H9 (cell line): ENCODE measurements around the gene GHR. TPM values are rescaled to one million over a fixed set of nuclear protein-coding genes. Genes with fewer than 3 reads are reported as not detected.

Experiments
- DNase-seq: peaks from one replicate; pipeline ENCODE4 v3.0.0-alpha.2; 2017
- H2AFZ ChIP-seq: one replicate; pipeline ENCODE4 v1.6.1; 2013; ENCODE audit warnings: mild to moderate bottlenecking, low read length, control low read depth, moderate library complexity
- H2AK5ac ChIP-seq: 2 replicates; pipeline ENCODE4 v1.6.1; 2013; ENCODE audit warnings: low read length, control low read depth, mixed read lengths; ENCODE audit not compliant: insufficient read length
- H2BK120ac ChIP-seq: one replicate; pipeline ENCODE4 v1.6.1; 2013; ENCODE audit warnings: low read depth, mild to moderate bottlenecking, low read length, control low read depth, inconsistent platforms; ENCODE audit not compliant: poor library complexity, severe bottlenecking
- H2BK12ac ChIP-seq: 2 replicates; pipeline ENCODE4 v1.6.1; 2013; ENCODE audit warnings: low read length, control low read depth, mixed read lengths, low read depth; ENCODE audit not compliant: insufficient read length
- H2BK15ac ChIP-seq: 2 replicates; pipeline ENCODE4 v1.6.1; 2013; ENCODE audit warnings: low read depth, low read length, control low read depth
- H2BK20ac ChIP-seq: one replicate; pipeline ENCODE4 v1.6.1; 2013; ENCODE audit warnings: low read depth, mild to moderate bottlenecking, low read length, control low read depth, inconsistent platforms; ENCODE audit not compliant: poor library complexity, severe bottlenecking
- H2BK5ac ChIP-seq: 2 replicates; pipeline ENCODE4 v1.6.1; 2013; ENCODE audit warnings: low read length, control low read depth, mixed read lengths; ENCODE audit not compliant: insufficient read length
- H3K14ac ChIP-seq: 2 replicates; pipeline ENCODE4 v1.6.1; 2013; ENCODE audit warnings: low read length, control low read depth; ENCODE audit not compliant: insufficient read depth
- H3K18ac ChIP-seq: 2 replicates; pipeline ENCODE4 v1.6.1; 2013; ENCODE audit warnings: low read depth, mild to moderate bottlenecking, mixed read lengths, low read length, control low read depth; ENCODE audit not compliant: insufficient read length
- H3K23ac ChIP-seq: 2 replicates; pipeline ENCODE4 v1.6.1; 2013; ENCODE audit warnings: low read length, control low read depth, mixed read lengths, low read depth; ENCODE audit not compliant: insufficient read length
- H3K23me2 ChIP-seq: 2 replicates; pipeline ENCODE4 v1.6.1; 2013; ENCODE audit warnings: low read depth, mild to moderate bottlenecking, mixed read lengths, low read length, control low read depth; ENCODE audit not compliant: insufficient read length, poor library complexity, severe bottlenecking
- H3K27ac ChIP-seq: 2 replicates; pipeline ENCODE4 v1.5.1; 2013; ENCODE audit warnings: low read length, control low read depth, mixed read lengths, low read depth; ENCODE audit not compliant: insufficient read length
- H3K27me3 ChIP-seq: 2 replicates; pipeline ENCODE4 v1.6.1; 2013; ENCODE audit warnings: low read length, control low read depth, inconsistent platforms; ENCODE audit not compliant: insufficient read depth
- H3K4ac ChIP-seq: 2 replicates; pipeline ENCODE4 v1.6.1; 2013; ENCODE audit warnings: low read depth, mild to moderate bottlenecking, control low read depth, inconsistent platforms, low read length, moderate library complexity
- H3K4me1 ChIP-seq: 2 replicates; pipeline ENCODE4 v1.6.1; 2013; ENCODE audit warnings: low read length, control low read depth, inconsistent platforms; ENCODE audit not compliant: insufficient read depth
- H3K4me2 ChIP-seq: 2 replicates; pipeline ENCODE4 v1.6.1; 2013; ENCODE audit warnings: low read length, control low read depth, mixed read lengths; ENCODE audit not compliant: insufficient read length, insufficient read depth
- H3K56ac ChIP-seq: 2 replicates; pipeline ENCODE4 v1.6.1; 2013; ENCODE audit warnings: low read depth, mild to moderate bottlenecking, mixed read lengths, low read length, control low read depth; ENCODE audit not compliant: insufficient read length
- H3K79me1 ChIP-seq: 2 replicates; pipeline ENCODE4 v1.6.1; 2013; ENCODE audit warnings: low read depth, mild to moderate bottlenecking, moderate library complexity, low read length, control low read depth, inconsistent platforms; ENCODE audit not compliant: insufficient read depth, poor library complexity, severe bottlenecking
- H3K79me2 ChIP-seq: 2 replicates; pipeline ENCODE4 v1.6.1; 2013; ENCODE audit warnings: low read length, control low read depth, inconsistent platforms; ENCODE audit not compliant: insufficient read depth
- H3K9ac ChIP-seq: 2 replicates; pipeline ENCODE4 v1.6.1; 2013; ENCODE audit warnings: low read length, control low read depth, mixed read lengths; ENCODE audit not compliant: insufficient read length; ENCODE audit errors: extremely low read depth
- H3K9me3 ChIP-seq: one replicate; pipeline ENCODE4 v1.6.1; 2013; ENCODE audit warnings: low read depth, low read length, inconsistent platforms; ENCODE audit not compliant: control insufficient read depth
- H3T11ph ChIP-seq: one replicate; pipeline ENCODE4 v1.6.1; 2013; ENCODE audit warnings: mild to moderate bottlenecking, low read length, control low read depth, inconsistent platforms
- H4K20me1 ChIP-seq: one replicate; pipeline ENCODE4 v1.6.1; 2013; ENCODE audit not compliant: control insufficient read depth, insufficient read length, insufficient read depth
- H4K5ac ChIP-seq: 2 replicates; pipeline ENCODE4 v1.6.1; 2013; ENCODE audit warnings: low read depth, mild to moderate bottlenecking, mixed read lengths, low read length, control low read depth; ENCODE audit not compliant: insufficient read length
- H4K8ac ChIP-seq: replicated peaks from 2 replicates; pipeline ENCODE4 v1.6.1; 2013; ENCODE audit warnings: low read length, control low read depth, mixed read lengths, low read depth; ENCODE audit not compliant: insufficient read length
- H4K91ac ChIP-seq: 2 replicates; pipeline ENCODE4 v1.6.1; 2013; ENCODE audit warnings: low read depth, mild to moderate bottlenecking, moderate library complexity, mixed read lengths, low read length, control low read depth; ENCODE audit not compliant: insufficient read length
- H3K27ac Mint-ChIP-seq, 3 experiments: 2 replicates in 2 of 3; 3 replicates in 1 of 3; pipeline ENCODE4 v1.8.0; 2020 to 2021; ENCODE audit warnings: mixed read lengths in 3 of 3, mild to moderate bottlenecking in 1 of 3, moderate library complexity in 1 of 3
- H3K27me3 Mint-ChIP-seq: 2 replicates; pipeline ENCODE4 v1.8.0; 2021; ENCODE audit warnings: low read depth, mild to moderate bottlenecking, moderate library complexity, mixed read lengths
- H3K36me3 Mint-ChIP-seq, 3 experiments: 2 replicates in 2 of 3; 3 replicates in 1 of 3; pipeline ENCODE4 v1.8.0; 2020 to 2021; ENCODE audit warnings: low read depth in 3 of 3, mixed read lengths in 3 of 3; ENCODE audit not compliant: insufficient read depth in 1 of 3
- H3K4me1 Mint-ChIP-seq, 2 experiments: 2 replicates each; pipeline ENCODE4 v1.8.0; 2020; ENCODE audit warnings: mixed read lengths in 2 of 2
- H3K4me3 Mint-ChIP-seq, 2 experiments: 2 replicates in 1 of 2; 3 replicates in 1 of 2; pipeline ENCODE4 v1.8.0; 2020 to 2021; ENCODE audit warnings: mild to moderate bottlenecking in 2 of 2, mixed read lengths in 2 of 2, moderate library complexity in 1 of 2
- H3K9me3 Mint-ChIP-seq, 2 experiments: 2 replicates in 1 of 2; 3 replicates in 1 of 2; pipeline ENCODE4 v1.8.0; 2020; ENCODE audit warnings: mild to moderate bottlenecking in 2 of 2, mixed read lengths in 2 of 2, moderate library complexity in 1 of 2
- CTCF ChIP-seq: fragments of 200-600 bp; sonication (generic); conservative IDR thresholded peaks from 3 replicates; pipeline ENCODE4 v1.8.0; 2021; ENCODE audit warnings: antibody characterized with exemption, mild to moderate bottlenecking
- WGBS: extraction: QIAGEN DNeasy Blood & Tissue Kit; methylation state at CpG from one replicate; pipeline ENCODE4 v1.1.7; 2013; ENCODE audit warnings: missing lambda C conversion rate, low lambda C conversion rate, mixed read lengths; ENCODE audit not compliant: insufficient read length; ENCODE audit errors: extremely low coverage; 5-methylcytosine and 5-hydroxymethylcytosine counted together
- total RNA-seq: library from RNA; stranded (reverse); gene quantifications from 2 replicates; pipeline ENCODE4 v1.2.1, GENCODE V29; 2021

Gene GHR
- total RNA-seq, 1 experiment from 2014 or later: 0.20 TPM

DNA sequence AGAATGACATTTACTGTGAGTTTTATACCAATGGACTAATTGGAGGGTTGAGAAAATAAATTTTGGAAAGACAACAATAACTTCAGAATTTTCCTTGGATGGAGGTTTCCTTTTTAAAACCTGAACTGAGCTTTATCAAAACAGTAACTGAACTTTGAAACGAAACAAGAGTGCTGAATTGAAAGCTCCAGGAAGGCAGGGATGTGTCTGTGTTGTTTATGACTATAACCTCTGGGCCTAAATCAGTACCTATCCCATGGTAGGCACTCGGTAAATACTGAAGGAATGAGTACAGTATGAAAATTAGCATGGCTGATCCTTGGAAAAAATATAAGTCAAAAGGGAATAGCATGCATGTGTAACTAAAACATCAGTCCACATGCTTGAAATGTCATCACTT lies 93.9 kb downstream of the GHR start:
- Histone ChIP-seq H2BK15ac (no peak overlapping the region), H4K20me1 (no peaks in the 10 kb centered on the region), H4K8ac (no peak overlapping the region), H4K5ac (no peak overlapping the region), H2BK120ac (no peak overlapping the region), H3K14ac (no peak overlapping the region), H3K23me2 (no peaks in the 10 kb centered on the region), H3K9ac (no peak overlapping the region), H3K4me1 (no peaks in the 10 kb centered on the region), H3K27ac (no peak overlapping the region), H4K91ac (no peak overlapping the region), H2BK20ac (no peak overlapping the region), H2AK5ac (no peak overlapping the region), H3K23ac (no peak overlapping the region), H3K4ac (no peak overlapping the region), H3T11ph (no peak overlapping the region), H3K9me3 (no peaks in the 10 kb centered on the region), H3K27me3 (no peaks in the 10 kb centered on the region), H3K56ac (no peak overlapping the region), H3K18ac (no peak overlapping the region), H3K4me2 (no peak overlapping the region), H3K79me1 (no peaks in the 10 kb centered on the region), H2AFZ (no peak overlapping the region), H2BK5ac (no peak overlapping the region), H2BK12ac (no peak overlapping the region), H3K79me2 (no peaks in the 10 kb centered on the region)
- Mint-ChIP-seq H3K36me3 (no peaks in the 10 kb centered on the region), H3K9me3 (no peaks in the 10 kb centered on the region), H3K27me3 (no peaks in the 10 kb centered on the region), H3K4me3 (no peak overlapping the region), H3K4me1 (peaks cover 6 to 7% of the 10 kb centered on the region in 2 experiments), H3K27ac (no peak overlapping the region)
- no peak for TF ChIP-seq CTCF
- no CpG with 5 or more reads among the region's 2 CpGs for WGBS
- DNase-seq: no peak
